ENCODE results near the gene TAF1D. TPM values are rescaled to one million over a fixed set of nuclear protein-coding genes. Genes with fewer than 3 reads are reported as not detected.

Gene TAF1D
- total RNA-seq, 6 experiments from 2014 or later = 28.0 to 69.2 (median 49.3) TPM

DNA sequence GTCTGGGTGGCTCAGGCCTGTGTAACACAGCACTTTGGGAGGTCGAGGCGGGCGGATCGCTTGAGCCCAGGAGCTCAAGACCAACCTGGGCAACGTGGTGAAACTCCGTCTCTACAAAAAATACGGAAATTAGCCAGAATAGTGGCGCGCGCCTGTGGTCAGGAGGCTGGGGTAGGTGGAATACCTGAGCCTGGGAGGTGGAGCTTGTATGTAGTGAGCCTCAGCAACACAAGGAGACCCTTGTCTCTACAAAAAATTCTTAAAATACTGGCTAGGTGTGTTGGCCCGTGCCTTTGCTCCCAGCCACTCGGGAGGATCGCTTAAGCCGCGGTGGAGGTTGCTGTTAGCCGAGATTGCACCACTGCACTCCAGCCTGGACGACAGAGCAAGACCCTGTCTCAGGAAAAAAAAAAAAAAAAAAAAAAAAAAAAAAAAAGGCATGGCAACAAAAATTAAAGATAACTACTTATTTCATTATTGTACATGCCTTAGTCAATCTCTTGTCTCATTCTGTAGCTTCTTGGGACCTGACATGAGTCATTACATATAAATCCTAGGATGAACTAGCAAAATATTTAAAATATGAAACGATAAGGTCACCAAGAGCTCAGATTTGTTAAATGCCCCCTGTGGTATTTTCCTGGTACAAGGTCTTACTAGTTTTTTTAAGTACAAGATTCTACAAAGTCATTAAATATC is 1.1 kb downstream of the TAF1D start:
- intact Hi-C loops (cut with DNase I) = no loop called here
- Histone ChIP-seq H3K9me3 (no peaks in the 10 kb centered on the region), H3K4me1 (peaks cover 0 to 40% (median 16%) of the 10 kb centered on the region in 4 donors), H3K36me3 (peaks cover 5 to 42% (median 26%) of the 10 kb centered on the region in 4 donors), H3K27ac (peak overlapping the region in 2 of 3 donors; percentile 91 to 97), H3K4me3 (peak overlapping the region; percentile 78 to 94 (median 79)), H3K27me3 (no peaks in the 10 kb centered on the region)
- no peak for TF ChIP-seq POLR2A (IDR thresholded peaks at IDR 0.05)
- TF ChIP-seq, protein P1, sequence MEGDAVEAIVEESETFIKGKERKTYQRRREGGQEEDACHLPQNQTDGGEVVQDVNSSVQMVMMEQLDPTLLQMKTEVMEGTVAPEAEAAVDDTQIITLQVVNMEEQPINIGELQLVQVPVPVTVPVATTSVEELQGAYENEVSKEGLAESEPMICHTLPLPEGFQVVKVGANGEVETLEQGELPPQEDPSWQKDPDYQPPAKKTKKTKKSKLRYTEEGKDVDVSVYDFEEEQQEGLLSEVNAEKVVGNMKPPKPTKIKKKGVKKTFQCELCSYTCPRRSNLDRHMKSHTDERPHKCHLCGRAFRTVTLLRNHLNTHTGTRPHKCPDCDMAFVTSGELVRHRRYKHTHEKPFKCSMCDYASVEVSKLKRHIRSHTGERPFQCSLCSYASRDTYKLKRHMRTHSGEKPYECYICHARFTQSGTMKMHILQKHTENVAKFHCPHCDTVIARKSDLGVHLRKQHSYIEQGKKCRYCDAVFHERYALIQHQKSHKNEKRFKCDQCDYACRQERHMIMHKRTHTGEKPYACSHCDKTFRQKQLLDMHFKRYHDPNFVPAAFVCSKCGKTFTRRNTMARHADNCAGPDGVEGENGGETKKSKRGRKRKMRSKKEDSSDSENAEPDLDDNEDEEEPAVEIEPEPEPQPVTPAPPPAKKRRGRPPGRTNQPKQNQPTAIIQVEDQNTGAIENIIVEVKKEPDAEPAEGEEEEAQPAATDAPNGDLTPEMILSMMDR (IDR thresholded peaks at IDR 0.05) = no peak
- no peak for DNase-seq
- no peak for ATAC-seq
- WGBS (ENCODE audit: insufficient coverage, low coverage, low lambda C conversion rate, missing lambda C conversion rate) = 4% methylated on average over 18 of the region's 18 CpGs

- Histone ChIP-seq H3K27me3 (no peaks in the 10 kb centered on the region), H3K27ac (no peak overlapping the region), H3K4me1 (peaks cover 0 to 32% (median 10%) of the 10 kb centered on the region in 4 donors), H3K9me3 (no peaks in the 10 kb centered on the region), H3K4me3 (no peak overlapping the region), H3K36me3 (peaks cover 7 to 54% (median 36%) of the 10 kb centered on the region in 4 donors)
- DNase-seq = no peak
- intact Hi-C loops (cut with DNase I) = loop anchor here in 1 of 2 donors (10.0 kb wide), 1 partner anchor 46 kb away; the partner anchor contains the start of gene MED17
- TF ChIP-seq, protein P1 (IDR thresholded peaks at IDR 0.05) = no peak
- TF ChIP-seq POLR2A (IDR thresholded peaks at IDR 0.05) = no peak
- no peak for ATAC-seq
- WGBS (ENCODE audit: insufficient coverage, low coverage, low lambda C conversion rate, missing lambda C conversion rate) = 63% methylated on average over 6 of the region's 6 CpGs
Observed at GRCh38 chr11:93738647-93739081, 2.6 kb downstream of the TAF1D start.

DNA sequence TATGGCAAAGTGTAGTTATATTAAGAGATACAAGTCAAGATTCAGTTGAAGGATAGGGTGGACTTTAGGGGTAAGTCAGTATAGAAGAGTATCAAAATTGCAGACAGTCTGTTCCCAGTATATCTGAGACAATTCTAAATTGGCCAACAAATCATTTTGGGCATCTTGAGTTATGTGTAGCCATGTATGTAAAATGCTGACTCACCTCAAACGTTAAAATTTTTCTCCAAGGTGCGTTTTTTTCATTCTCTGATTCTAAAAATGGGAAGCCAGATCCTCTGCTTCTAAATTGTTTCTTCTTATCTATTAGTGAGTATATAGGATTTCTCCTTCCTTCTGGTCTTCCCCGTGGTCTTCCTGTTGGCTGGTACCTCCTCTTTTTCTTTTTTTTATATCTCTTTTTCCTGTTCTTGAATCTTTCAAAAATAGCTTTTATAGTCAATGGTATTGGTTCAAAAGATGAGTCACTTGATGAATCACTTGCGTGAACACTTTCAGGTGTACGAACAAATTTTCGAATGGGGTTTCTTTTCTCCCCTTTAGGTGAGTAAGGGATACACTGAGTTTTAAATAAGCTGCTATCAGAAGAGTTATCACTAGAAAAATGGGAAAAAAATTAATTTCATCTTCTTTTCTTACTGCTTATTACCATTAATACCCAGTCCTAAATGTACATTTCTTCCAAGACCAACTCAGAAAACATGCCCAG is 3.2 kb downstream of the TAF1D start:
- no peak overlapping the region for H3K4me3 ChIP-seq
- intact Hi-C loops (cut with DNase I) = loop anchor here in 1 of 2 donors (10.0 kb wide), 1 partner anchor 47 kb away; the partner anchor contains the start of gene MED17
- H3K9me3 ChIP-seq = no peaks in the 10 kb centered on the region
- DNase-seq (no peak), ATAC-seq (no peak)
- peaks cover 7 to 61% (median 38%) of the 10 kb centered on the region in 4 donors for H3K36me3 ChIP-seq
- no peak for TF ChIP-seq POLR2A (IDR thresholded peaks at IDR 0.05)
- H3K27ac ChIP-seq = no peak overlapping the region
- WGBS (ENCODE audit: insufficient coverage, low coverage, low lambda C conversion rate, missing lambda C conversion rate) = 55% methylated on average over 6 of the region's 6 CpGs
- H3K27me3 ChIP-seq = no peaks in the 10 kb centered on the region
- peaks cover 0 to 27% (median 7%) of the 10 kb centered on the region in 4 donors for H3K4me1 ChIP-seq

DNA sequence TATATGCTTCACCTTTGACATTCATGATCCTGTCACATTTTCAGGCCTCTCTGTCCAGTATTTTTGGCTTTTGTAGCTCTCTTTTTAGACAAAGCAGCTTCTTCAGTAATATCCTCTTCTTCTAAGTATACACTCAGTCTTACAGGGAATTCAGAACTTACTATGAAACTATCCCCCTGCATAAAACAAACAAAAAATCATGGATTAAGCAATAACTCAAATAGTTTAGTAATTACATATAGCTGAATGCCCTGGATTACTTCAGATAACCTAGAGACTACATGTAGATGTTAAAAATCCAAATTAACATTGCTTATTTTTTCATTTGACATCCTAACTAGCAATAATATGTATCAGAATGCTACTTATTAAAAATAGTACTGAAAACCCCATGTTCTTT is 5.2 kb downstream of the TAF1D start:
- no peaks in the 10 kb centered on the region for H3K9me3 ChIP-seq
- peaks cover 12 to 80% (median 50%) of the 10 kb centered on the region in 4 donors for H3K36me3 ChIP-seq
- peaks cover 0 to 35% (median 5%) of the 10 kb centered on the region in 4 donors for H3K4me1 ChIP-seq
- intact Hi-C loops (cut with DNase I) = loop anchor here in 1 of 2 donors (10.0 kb wide), 1 partner anchor 49 kb away; the partner anchor contains the start of gene MED17
- no peaks in the 10 kb centered on the region for H3K27me3 ChIP-seq
- ATAC-seq (no peak), DNase-seq (no peak)
- TF ChIP-seq, protein P1 (IDR thresholded peaks at IDR 0.05) = no peak
- no peak for TF ChIP-seq POLR2A (IDR thresholded peaks at IDR 0.05)
- no peak overlapping the region for H3K4me3 ChIP-seq
- H3K27ac ChIP-seq = no peak overlapping the region

- DNase-seq (no peak), ATAC-seq (no peak)
- H3K27me3 ChIP-seq = no peaks in the 10 kb centered on the region
- no peaks in the 10 kb centered on the region for H3K9me3 ChIP-seq
- TF ChIP-seq POLR2A (IDR thresholded peaks at IDR 0.05) = no peak
- TF ChIP-seq, protein P1 (IDR thresholded peaks at IDR 0.05) = no peak
- peaks cover 0 to 35% (median 5%) of the 10 kb centered on the region in 4 donors for H3K4me1 ChIP-seq
- intact Hi-C loops (cut with DNase I) = loop anchor here in 1 of 2 donors (10.0 kb wide), 1 partner anchor 49 kb away; the partner anchor contains the start of gene MED17
- H3K27ac ChIP-seq = no peak overlapping the region
- H3K4me3 ChIP-seq = no peak overlapping the region
- WGBS (ENCODE audit: insufficient coverage, low coverage, low lambda C conversion rate, missing lambda C conversion rate) = 83% methylated on average over 1 of the region's 1 CpG
- H3K36me3 ChIP-seq = peaks cover 12 to 85% (median 54%) of the 10 kb centered on the region in 4 donors
Observed at GRCh38 chr11:93735627-93736026, 5.7 kb downstream of the TAF1D start.
